H1 (cell line): ENCODE measurements around the gene MCC. TPM values are rescaled to one million over a fixed set of nuclear protein-coding genes. Genes with fewer than 3 reads are reported as not detected.

Experiments
- CTCF ChIA-PET: fragments of 300-600 bp; sonication (Branson Sonifier 250); formaldehyde crosslinking; loops from one replicate; lab custom pipeline; 2021; ENCODE audit not compliant: partially characterized antibody; lab: Charles Lee
- POLR2A ChIA-PET: fragments of 300-600 bp; sonication (Branson Sonifier 250); formaldehyde crosslinking; loops from one replicate; lab custom pipeline; 2021; ENCODE audit warnings: inconsistent platforms; ENCODE audit not compliant: partially characterized antibody; lab: Charles Lee
- DNase-seq, 2 experiments: peaks; one replicate each; pipeline versions ENCODE4 v3.0.0 to v3.0.0-alpha.2; 2010 to 2022; ENCODE audit warnings: low spot score in 2 of 2, low read depth in 1 of 2, mixed read lengths in 1 of 2
- FAIRE-seq: peaks from 2 replicates; lab custom pipeline; 2011; peaks lifted over from hg19 to GRCh38; lab: Jason Lieb, UNC
- H2AFZ ChIP-seq: 2 replicates; pipeline ENCODE4 v1.8.1; 2012; ENCODE audit warnings: low read length, inconsistent platforms
- H2AK5ac ChIP-seq: 2 replicates; pipeline ENCODE4 v1.6.1; 2013; ENCODE audit warnings: low read depth, low read length
- H2BK120ac ChIP-seq: replicated peaks from 2 replicates; pipeline ENCODE3; 2013; ENCODE audit warnings: low read depth, low read length, inconsistent platforms
- H2BK12ac ChIP-seq: 2 replicates; pipeline ENCODE4 v1.6.1; 2013; ENCODE audit warnings: low read depth, low read length
- H2BK15ac ChIP-seq: 2 replicates; pipeline ENCODE4 v1.6.1; 2013; ENCODE audit warnings: low read length
- H2BK20ac ChIP-seq: 2 replicates; pipeline ENCODE4 v1.6.1; 2013; ENCODE audit warnings: low read length
- H2BK5ac ChIP-seq: 2 replicates; pipeline ENCODE4 v1.6.1; 2013; ENCODE audit warnings: low read depth, low read length
- H3K14ac ChIP-seq: 2 replicates; pipeline ENCODE4 v1.6.1; 2013; ENCODE audit warnings: inconsistent platforms; ENCODE audit not compliant: insufficient read length
- H3K18ac ChIP-seq: 2 replicates; pipeline ENCODE4 v1.6.1; 2013; ENCODE audit warnings: low read length; ENCODE audit errors: extremely low read depth
- H3K23ac ChIP-seq: 2 replicates; pipeline ENCODE4 v1.6.1; 2013; ENCODE audit warnings: inconsistent platforms; ENCODE audit not compliant: insufficient read length
- H3K23me2 ChIP-seq: 2 replicates; pipeline ENCODE4 v1.6.1; 2013; ENCODE audit warnings: low read depth, low read length
- H3K27ac ChIP-seq: 2 replicates; pipeline ENCODE4 v1.6.1; 2011; ENCODE audit warnings: low read depth, low read length, inconsistent platforms
- H3K27me3 ChIP-seq, 4 experiments: replicated peaks in 1 of 4; 1 replicate in 1 of 4; 2 replicates in 3 of 4; pipeline versions ENCODE4 v1.6.1 to v1.8.1; 2011 to 2013; ENCODE audit warnings: low read length in 3 of 4, mild to moderate bottlenecking in 3 of 4, inconsistent platforms in 2 of 4, mixed read lengths in 2 of 4, moderate library complexity in 1 of 4; ENCODE audit not compliant: control insufficient read depth in 3 of 4, insufficient read depth in 3 of 4; ENCODE audit errors: extremely low read depth in 1 of 4
- H3K36me3 ChIP-seq, 4 experiments: 2 replicates each; pipeline versions ENCODE4 v1.6.1 to v1.8.1; 2011 to 2013; ENCODE audit warnings: mild to moderate bottlenecking in 4 of 4, low read length in 3 of 4, moderate library complexity in 2 of 4, control low read depth in 1 of 4, inconsistent platforms in 1 of 4; ENCODE audit not compliant: insufficient read depth in 4 of 4, control insufficient read depth in 2 of 4
- H3K4ac ChIP-seq: replicated peaks from 2 replicates; pipeline ENCODE3; 2013; ENCODE audit warnings: low read length, low read depth, mixed read lengths, inconsistent platforms; ENCODE audit not compliant: insufficient read length
- H3K4me1 ChIP-seq, 4 experiments: replicated peaks in 1 of 4; 1 replicate in 1 of 4; 2 replicates in 3 of 4; pipeline versions ENCODE4 v1.6.1 to v1.8.1; 2011 to 2013; ENCODE audit warnings: low read length in 3 of 4, inconsistent platforms in 2 of 4, mixed read lengths in 1 of 4; ENCODE audit not compliant: insufficient read depth in 4 of 4, control insufficient read depth in 3 of 4
- H3K4me2 ChIP-seq, 2 experiments: 2 replicates each; pipeline versions ENCODE4 v1.6.1 to v1.8.1; 2011 to 2013; ENCODE audit warnings: low read depth in 2 of 2, low read length in 2 of 2, control low read depth in 1 of 2, inconsistent platforms in 1 of 2, mild to moderate bottlenecking in 1 of 2; ENCODE audit not compliant: insufficient read depth in 1 of 2
- H3K4me3 ChIP-seq, 4 experiments: fragments of 200-600, 300-600 bp in 1 of 4; sonication (generic), shearing (Covaris generic), sonication (Bioruptor Twin) in 1 of 4; 2 replicates each; pipeline versions ENCODE4 v1.5.1 to v1.8.1; 2011 to 2016; ENCODE audit warnings: low read length in 4 of 4, low read depth in 3 of 4, control low read depth in 2 of 4, inconsistent platforms in 2 of 4, mild to moderate bottlenecking in 2 of 4, mixed read lengths in 1 of 4, moderate library complexity in 1 of 4; ENCODE audit not compliant: insufficient read depth in 2 of 4; ENCODE audit errors: extremely low read depth in 1 of 4
- H3K56ac ChIP-seq: replicated peaks from 2 replicates; pipeline ENCODE3; 2013; ENCODE audit warnings: low read depth, mild to moderate bottlenecking, mixed read lengths, low read length, inconsistent platforms; ENCODE audit not compliant: insufficient read length
- H3K79me1 ChIP-seq: 2 replicates; pipeline ENCODE4 v1.6.1; 2013; ENCODE audit warnings: low read depth, low read length, control low read depth
- H3K79me2 ChIP-seq, 2 experiments: 2 replicates each; pipeline versions ENCODE4 v1.6.1 to v1.8.1; 2012 to 2013; ENCODE audit warnings: low read length in 2 of 2, mild to moderate bottlenecking in 2 of 2, inconsistent platforms in 1 of 2; ENCODE audit not compliant: insufficient read depth in 2 of 2, control insufficient read depth in 1 of 2
- H3K9ac ChIP-seq, 4 experiments: replicated peaks in 1 of 4; 1 replicate in 1 of 4; 2 replicates in 3 of 4; pipeline versions ENCODE4 v1.6.1 to v1.8.1; 2011 to 2013; ENCODE audit warnings: low read depth in 3 of 4, low read length in 3 of 4, control low read depth in 2 of 4, mild to moderate bottlenecking in 2 of 4, moderate library complexity in 2 of 4, inconsistent platforms in 1 of 4; ENCODE audit errors: extremely low read depth in 1 of 4
- H3K9me3 ChIP-seq, 2 experiments: 2 replicates each; pipeline versions ENCODE4 v1.6.1 to v1.8.1; 2012 to 2013; ENCODE audit warnings: mild to moderate bottlenecking in 2 of 2, moderate library complexity in 2 of 2, control low read depth in 1 of 2, inconsistent platforms in 1 of 2, low read depth in 1 of 2, low read length in 1 of 2, mixed read lengths in 1 of 2; ENCODE audit not compliant: insufficient read depth in 2 of 2
- H4K20me1 ChIP-seq, 2 experiments: replicated peaks in 1 of 2; 2 replicates each; pipeline versions ENCODE3 to v1.8.1; 2011 to 2013; ENCODE audit warnings: inconsistent platforms in 2 of 2, low read length in 2 of 2, mild to moderate bottlenecking in 1 of 2; ENCODE audit not compliant: insufficient read depth in 2 of 2, control insufficient read depth in 1 of 2
- H4K5ac ChIP-seq: 2 replicates; pipeline ENCODE4 v1.6.1; 2013; ENCODE audit warnings: low read length, low read depth, mixed read lengths, inconsistent platforms; ENCODE audit not compliant: insufficient read length
- H4K8ac ChIP-seq: 2 replicates; pipeline ENCODE4 v1.8.0; 2013; ENCODE audit warnings: mild to moderate bottlenecking, moderate library complexity, low read length, inconsistent platforms; ENCODE audit not compliant: insufficient read depth; ENCODE audit errors: extremely low read depth
- H4K91ac ChIP-seq: replicated peaks from 2 replicates; pipeline ENCODE3; 2013; ENCODE audit warnings: low read length, mixed read lengths, inconsistent platforms; ENCODE audit not compliant: insufficient read length
- BACH1 ChIP-seq: IDR thresholded peaks from 2 replicates; pipeline ENCODE4 v1.6.1; 2012; ENCODE audit warnings: low read length, improper control_type of control experiment
- RXRA ChIP-seq: IDR thresholded peaks from 2 replicates; pipeline ENCODE4 v1.6.1; 2011; ENCODE audit warnings: low read depth, mild to moderate bottlenecking, low read length, moderate library complexity; ENCODE audit not compliant: insufficient read depth
- TEAD4 ChIP-seq: IDR thresholded peaks from 2 replicates; pipeline ENCODE4 v1.6.1; 2012; ENCODE audit warnings: low read depth, low read length, inconsistent platforms, mixed read lengths
- WGBS, 2 experiments: shearing (Covaris generic) in 1 of 2; methylation state at CpG; one replicate each; pipeline versions ENCODE4 v1.1.6 to v1.1.7; 2013 to 2015; ENCODE audit warnings: low lambda C conversion rate in 2 of 2, mixed read lengths in 2 of 2, inconsistent platforms in 1 of 2, low coverage in 1 of 2, missing lambda C conversion rate in 1 of 2; ENCODE audit not compliant: insufficient replicate concordance in 2 of 2, insufficient coverage in 1 of 2, insufficient read length in 1 of 2; ENCODE audit errors: extremely low coverage in 1 of 2, missing lambda C conversion rate in 1 of 2; 5-methylcytosine and 5-hydroxymethylcytosine counted together
- polyA plus RNA-seq, 7 experiments: library from polyadenylated mRNA; depleted of rRNA in 3 of 7; stranded (reverse) in 5 of 7; unstranded in 2 of 7; fragments of >200 nt in 5 of 7; fragments of 200-250 nt in 2 of 7; gene quantifications; 1 replicate in 5 of 7; 2 replicates in 1 of 7; 4 replicates in 1 of 7; pipeline versions ENCODE4 v1.2.1 to v1.2.3, GENCODE V29; 2011 to 2013; ENCODE audit warnings: missing spikeins in 2 of 7, mixed read lengths in 2 of 7
- total RNA-seq: library from RNA; stranded (reverse); fragmentation: NEBNext Ultra II Directional; extraction: Animal tissue kit (Norgen Biotek cat#: 25700); gene quantifications from 2 replicates; pipeline ENCODE4 v1.2.1, GENCODE V29; 2021

MCC gene
- total and polyA plus RNA-seq, 2 of the 8 experiments (the other 6 are each of a cell fraction or from before 2014, with no cell fraction given): 2.6 to 18.3 TPM

DNA sequence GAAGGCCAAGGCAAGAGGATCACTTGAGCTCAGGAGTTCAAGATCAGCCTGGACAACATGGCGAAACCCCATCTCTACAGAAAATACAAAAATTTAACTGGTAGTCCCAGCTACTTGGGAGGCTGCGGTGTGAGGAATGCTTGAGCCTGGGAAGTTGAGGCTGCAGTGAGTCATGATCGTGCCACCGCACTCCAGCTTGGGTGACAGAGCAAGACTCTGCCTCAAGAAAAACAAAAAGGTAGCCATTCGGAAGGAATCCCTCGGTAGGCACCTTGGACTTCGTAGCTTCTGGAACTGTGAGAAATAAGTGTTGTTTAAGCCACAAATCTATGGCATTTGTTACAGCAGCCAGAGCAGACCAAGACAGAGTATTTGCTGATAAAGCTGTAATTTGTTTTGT lies 337.4 kb downstream of the MCC start:
- H3K23me2 ChIP-seq: no peaks in the 10 kb centered on the region
- no peak overlapping the region for H3K4me3 ChIP-seq
- no peak overlapping the region for H2AFZ ChIP-seq
- H2AK5ac ChIP-seq: no peak overlapping the region
- no peak overlapping the region for H3K4me2 ChIP-seq
- H3K14ac ChIP-seq: no peak overlapping the region
- no peaks in the 10 kb centered on the region for H3K79me2 ChIP-seq
- no peaks in the 10 kb centered on the region for H3K36me3 ChIP-seq
- no peak overlapping the region for H4K8ac ChIP-seq
- FAIRE-seq: no peak
- H4K5ac ChIP-seq: no peak overlapping the region
- TF ChIP-seq BACH1 (no peak), RXRA (no peak), TEAD4 (no peak)
- H3K56ac ChIP-seq: no peak overlapping the region
- H2BK15ac ChIP-seq: no peak overlapping the region
- no peaks in the 10 kb centered on the region for H3K9me3 ChIP-seq
- no peak overlapping the region for H2BK20ac ChIP-seq
- no peak overlapping the region for H3K18ac ChIP-seq
- no peak overlapping the region for H3K23ac ChIP-seq
- H3K4me1 ChIP-seq: peaks cover 0 to 4% (median 0%) of the 10 kb centered on the region in 4 experiments; a peak in 1 of 7 replicates
- no peaks in the 10 kb centered on the region for H3K27me3 ChIP-seq
- ChIA-PET CTCF (interaction anchor here (1.0 kb wide), 1 partner anchor 183 kb away, joined by 3 read pairs; no protein-coding TSS in a partner anchor), POLR2A (no interaction called here)
- 96% methylated on average over 7 of the region's 7 CpGs; no CpG with 5 or more reads in 1 of the 2 experiments for WGBS, 2 experiments
- H3K9ac ChIP-seq: no peak overlapping the region
- DNase-seq: no peak
- no peaks in the 10 kb centered on the region for H3K79me1 ChIP-seq
- H3K27ac ChIP-seq: no peak overlapping the region
- H4K91ac ChIP-seq: no peak overlapping the region
- H2BK5ac ChIP-seq: no peak overlapping the region
- no peaks in the 10 kb centered on the region for H4K20me1 ChIP-seq
- H3K4ac ChIP-seq: no peak overlapping the region
- H2BK120ac ChIP-seq: no peak overlapping the region
- H2BK12ac ChIP-seq: no peak overlapping the region
